ENCODE data around the gene CCDC197. TPM values are rescaled to one million over a fixed set of nuclear protein-coding genes. Genes with fewer than 3 reads are reported as not detected.

CCDC197 gene
- total RNA-seq, 2 experiments from 2014 or later, result 0.14 TPM; not detected in 1

DNA sequence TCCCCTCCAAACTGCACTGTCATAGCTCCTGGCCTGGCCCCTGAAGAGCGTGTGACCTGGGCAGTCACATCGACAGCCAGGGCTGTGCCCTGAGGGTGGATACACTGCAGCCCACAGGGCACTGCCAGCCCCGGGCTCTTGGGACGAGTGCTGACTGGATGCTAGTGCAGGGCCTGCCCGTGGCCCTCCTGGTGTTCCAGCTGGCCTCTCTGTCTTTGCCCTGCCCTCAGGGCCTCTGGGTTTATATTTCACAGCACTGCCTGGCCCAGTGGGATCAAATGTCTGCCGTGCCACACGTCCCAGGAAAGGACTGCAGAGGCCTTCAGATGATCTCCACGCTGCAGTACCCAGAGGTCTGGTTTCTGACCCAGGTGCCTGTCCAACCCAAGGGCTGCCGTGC lies 10.1 kb upstream of the CCDC197 start:
- Mint-ChIP-seq H3K27ac (no peak overlapping the region), H3K36me3 (no peaks in the 10 kb centered on the region), H3K27me3 (no peaks in the 10 kb centered on the region), H3K9me3 (ENCODE audit: low read depth) (no peaks in the 10 kb centered on the region), H3K4me3 (no peak overlapping the region), H3K4me1 (peaks cover 2% of the 10 kb centered on the region)
- no peak for DNase-seq
- CTCF ChIA-PET, result interaction anchor here (1.1 to 5.3 kb wide), 3 partner anchors 14 to 47 kb away, joined by 3 to 25 read pairs (median 7); no protein-coding TSS in a partner anchor
- ATAC-seq, result no peak

DNA sequence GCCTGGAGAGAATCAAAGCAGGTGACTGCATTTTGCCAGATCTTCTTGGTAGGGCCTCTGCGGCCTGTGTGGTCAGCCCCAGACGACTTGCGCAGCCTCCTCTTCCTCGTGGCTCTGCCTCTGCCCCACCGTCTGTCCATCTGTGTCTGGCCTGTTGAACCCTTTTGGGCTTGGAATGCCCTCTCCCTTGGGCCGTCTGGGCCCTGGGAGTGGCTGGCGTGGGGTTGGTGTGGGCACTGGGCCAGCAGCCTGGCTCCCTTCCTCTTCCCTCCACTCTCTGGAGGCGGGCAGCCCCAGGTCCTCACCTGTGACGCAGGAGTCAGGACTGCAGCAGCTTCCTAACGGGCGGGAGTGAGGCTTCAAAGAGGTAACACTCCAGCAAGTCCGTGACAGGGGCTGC lies 9.7 kb upstream of the CCDC197 start:
- Mint-ChIP-seq H3K9me3 (ENCODE audit: low read depth) (no peaks in the 10 kb centered on the region), H3K36me3 (no peaks in the 10 kb centered on the region), H3K4me3 (no peak overlapping the region), H3K4me1 (peaks cover 2% of the 10 kb centered on the region), H3K27ac (no peak overlapping the region), H3K27me3 (no peaks in the 10 kb centered on the region)
- CTCF ChIA-PET, result interaction anchor here (2.2 to 5.3 kb wide), 2 partner anchors 14 to 47 kb away, joined by 7 to 25 read pairs; no protein-coding TSS in a partner anchor
- no peak for DNase-seq
- ATAC-seq, result no peak

DNA sequence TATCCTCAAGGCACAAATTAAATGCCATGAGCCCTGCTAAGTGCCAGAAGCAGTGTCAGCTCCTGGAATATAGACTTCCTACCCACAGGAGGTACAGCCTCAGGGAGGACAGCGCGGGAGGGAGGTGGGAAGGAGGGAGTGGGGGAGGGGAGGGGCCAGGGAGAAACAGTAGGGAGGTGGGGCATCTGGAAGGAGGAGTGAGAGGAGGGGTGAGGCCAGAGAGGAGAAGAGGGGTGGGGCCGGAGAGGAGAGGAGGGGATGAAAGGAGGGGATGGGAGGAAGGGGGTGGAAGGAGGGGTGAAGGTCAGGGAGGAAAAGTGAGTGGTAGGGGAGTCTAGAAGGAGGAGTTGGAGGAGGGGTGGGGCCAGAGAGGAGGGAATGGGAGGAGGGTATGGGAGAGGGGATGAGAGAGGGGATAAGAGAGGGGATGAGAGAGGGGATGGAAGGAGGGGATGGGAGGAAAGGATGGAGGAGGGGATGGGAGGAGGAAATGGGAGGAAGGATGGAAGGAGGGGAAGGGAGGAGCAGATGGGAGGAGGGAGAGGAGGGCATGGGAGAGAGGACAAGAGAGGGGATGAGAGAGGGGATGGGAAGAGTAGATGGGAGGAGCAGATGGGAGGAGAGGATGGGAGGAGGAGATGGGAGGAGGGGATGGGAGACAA lies 9.2 kb upstream of the CCDC197 start:
- Mint-ChIP-seq H3K27ac (no peak overlapping the region), H3K27me3 (no peaks in the 10 kb centered on the region), H3K4me3 (no peak overlapping the region), H3K4me1 (peaks cover 2% of the 10 kb centered on the region), H3K36me3 (no peaks in the 10 kb centered on the region), H3K9me3 (ENCODE audit: low read depth) (no peaks in the 10 kb centered on the region)
- DNase-seq (no peak), ATAC-seq (no peak)
- CTCF ChIA-PET, result interaction anchor here (5.3 kb wide), 1 partner anchor 48 kb away, joined by 25 read pairs; no protein-coding TSS in a partner anchor

DNA sequence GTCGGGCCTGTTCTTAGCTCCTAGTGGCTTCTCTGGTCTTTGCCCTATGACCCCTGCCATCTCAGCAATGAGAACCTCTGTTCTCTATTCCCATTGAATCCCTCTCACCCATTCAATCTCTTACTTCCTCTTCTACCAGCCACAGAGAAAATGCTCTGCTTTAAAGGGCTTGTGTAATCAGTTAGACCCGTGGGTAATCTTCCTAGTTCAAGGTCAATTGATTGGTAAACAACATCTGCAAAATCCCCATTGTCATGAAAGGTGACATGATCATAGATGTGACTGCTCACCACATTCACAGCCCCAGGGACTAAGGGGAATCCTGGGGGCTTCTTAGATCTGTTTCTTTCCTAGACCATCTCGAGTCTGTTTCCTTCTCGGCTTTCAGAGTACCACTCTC lies 7.2 kb upstream of the CCDC197 start:
- no peak for ATAC-seq
- Mint-ChIP-seq H3K4me3 (no peak overlapping the region), H3K27me3 (no peaks in the 10 kb centered on the region), H3K9me3 (ENCODE audit: low read depth) (no peaks in the 10 kb centered on the region), H3K36me3 (no peaks in the 10 kb centered on the region), H3K4me1 (peaks cover 9% of the 10 kb centered on the region), H3K27ac (peak overlapping the region; percentile 4)
- no peak for DNase-seq
- CTCF ChIA-PET, result interaction anchor here (0.7 to 3.0 kb wide), 2 partner anchors 11 to 50 kb away, joined by 3 to 27 read pairs; no protein-coding TSS in a partner anchor

DNA sequence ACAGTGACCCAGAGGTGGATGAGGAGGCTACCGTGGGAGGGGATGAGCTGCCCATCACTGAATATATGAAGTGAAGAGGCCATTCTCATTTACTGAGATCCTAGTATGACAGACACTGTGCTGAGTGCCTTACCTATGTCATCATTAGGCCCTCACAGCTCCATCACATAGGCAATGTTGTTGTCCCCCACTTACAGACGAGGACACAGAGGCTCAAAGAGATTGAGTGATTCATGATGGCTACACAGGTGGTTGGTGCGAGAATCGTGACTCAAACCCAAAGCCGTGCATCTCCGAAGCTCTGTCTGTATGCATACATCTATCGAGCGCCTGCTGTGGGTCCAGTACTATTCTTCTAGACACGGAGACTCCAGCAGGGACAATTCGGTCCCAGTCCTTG lies 5.9 kb upstream of the CCDC197 start:
- Mint-ChIP-seq H3K36me3 (no peaks in the 10 kb centered on the region), H3K27ac (no peak overlapping the region), H3K4me1 (peaks cover 19% of the 10 kb centered on the region), H3K9me3 (ENCODE audit: low read depth) (no peaks in the 10 kb centered on the region), H3K27me3 (no peaks in the 10 kb centered on the region), H3K4me3 (no peak overlapping the region)
- no peak for ATAC-seq
- CTCF ChIA-PET, result interaction anchor here (0.7 to 3.5 kb wide), 11 partner anchors 10 to 54 kb away, joined by 3 to 27 read pairs (median 4); no protein-coding TSS in a partner anchor
- no peak for DNase-seq

DNA sequence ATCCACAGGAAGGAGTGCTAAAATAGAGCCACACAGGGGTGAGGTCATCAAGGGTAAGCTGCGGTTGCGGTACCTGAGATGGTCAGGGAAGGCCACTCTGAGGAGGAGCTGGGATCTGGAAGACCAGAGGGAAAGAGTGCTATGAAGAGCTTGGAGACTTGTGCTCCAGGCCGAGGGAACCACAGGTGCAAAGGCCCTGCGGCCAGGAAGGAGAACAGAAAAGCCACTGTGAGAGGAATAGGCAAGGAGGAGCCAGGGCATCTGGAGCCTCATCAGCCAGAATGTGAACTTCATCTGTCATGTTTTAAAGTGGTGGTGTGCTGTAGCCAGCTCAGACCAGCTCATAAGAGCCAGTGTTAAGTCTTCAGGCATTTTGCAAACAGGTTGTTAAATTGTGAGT lies 5.5 kb upstream of the CCDC197 start:
- Mint-ChIP-seq H3K4me3 (no peak overlapping the region), H3K4me1 (peaks cover 19% of the 10 kb centered on the region), H3K27ac (no peak overlapping the region), H3K27me3 (no peaks in the 10 kb centered on the region), H3K36me3 (no peaks in the 10 kb centered on the region), H3K9me3 (ENCODE audit: low read depth) (no peaks in the 10 kb centered on the region)
- DNase-seq, result no peak
- CTCF ChIA-PET, result interaction anchor here (0.8 to 3.5 kb wide), 10 partner anchors 9 to 55 kb away, joined by 3 to 27 read pairs (median 5); no protein-coding TSS in a partner anchor
- ATAC-seq, result no peak

DNA sequence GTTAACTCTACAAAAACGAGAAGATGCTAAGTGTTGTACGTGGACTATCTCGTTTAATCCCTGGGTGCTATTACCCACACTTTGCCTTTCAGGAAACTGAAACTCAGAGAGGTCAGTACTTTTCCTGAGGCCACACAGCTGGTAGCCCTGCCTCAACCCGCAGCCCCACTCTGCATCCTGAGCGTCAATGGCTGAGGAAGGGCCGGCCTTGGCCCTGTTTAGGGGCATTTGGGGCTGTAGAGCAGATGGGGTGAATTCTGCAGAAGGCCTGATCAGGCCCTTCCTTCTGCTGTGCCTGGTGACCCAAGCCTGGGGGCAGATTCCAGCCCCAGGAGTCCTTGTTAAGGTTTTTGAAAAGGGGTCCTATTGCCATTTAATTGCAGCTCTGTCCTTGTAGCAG lies 3.7 kb upstream of the CCDC197 start:
- Mint-ChIP-seq H3K4me3 (no peak overlapping the region), H3K9me3 (ENCODE audit: low read depth) (no peaks in the 10 kb centered on the region), H3K36me3 (no peaks in the 10 kb centered on the region), H3K27me3 (no peaks in the 10 kb centered on the region), H3K27ac (no peak overlapping the region), H3K4me1 (peaks cover 33% of the 10 kb centered on the region)
- DNase-seq, result no peak
- ATAC-seq, result no peak
- CTCF ChIA-PET, result interaction anchor here (1.5 to 3.5 kb wide), 5 partner anchors 9 to 55 kb away, joined by 4 to 22 read pairs (median 9); no protein-coding TSS in a partner anchor

DNA sequence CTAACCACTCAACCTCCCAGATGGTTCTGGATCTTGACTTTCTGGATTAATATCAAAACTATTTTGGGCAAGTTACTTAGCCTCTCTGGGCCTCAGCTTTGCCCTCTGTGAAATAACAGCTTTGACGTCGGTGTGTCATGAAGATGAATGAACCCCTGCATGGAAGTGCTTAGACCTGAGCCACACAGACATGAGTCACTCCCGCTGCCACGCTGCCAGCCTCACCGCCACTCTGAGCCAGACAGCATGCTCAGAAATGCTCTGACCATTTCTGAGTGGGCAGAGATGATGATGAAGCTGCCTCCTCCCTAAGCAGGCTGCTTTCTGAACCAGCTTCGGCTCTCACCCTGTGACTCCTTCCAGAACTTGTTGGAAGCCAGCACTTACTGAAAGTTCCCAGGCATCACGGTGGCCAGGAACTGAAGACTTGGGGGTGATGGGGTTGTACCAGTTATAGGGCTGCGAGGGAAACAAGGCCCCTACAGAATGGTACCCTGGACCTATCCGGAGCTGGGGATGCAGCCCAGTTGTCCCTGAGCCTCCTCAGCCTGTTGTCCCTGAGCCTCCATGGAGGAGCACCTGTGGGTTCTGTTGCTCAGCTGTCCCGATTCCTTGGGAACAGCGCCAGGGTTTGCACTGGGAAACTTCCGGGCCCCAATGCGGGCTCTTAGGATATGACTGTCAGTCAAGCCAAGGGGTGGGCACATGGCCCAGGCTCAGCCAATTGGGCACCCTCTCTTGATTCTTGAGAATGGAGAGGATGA lies 2.0 kb upstream of the CCDC197 start:
- Mint-ChIP-seq H3K9me3 (ENCODE audit: low read depth) (no peaks in the 10 kb centered on the region), H3K4me1 (peaks cover 34% of the 10 kb centered on the region), H3K27me3 (no peaks in the 10 kb centered on the region), H3K4me3 (no peak overlapping the region), H3K27ac (no peak overlapping the region), H3K36me3 (no peaks in the 10 kb centered on the region)
- CTCF ChIA-PET, result interaction anchor here (1.0 to 12.9 kb wide), 3 partner anchors 16 to 54 kb away, joined by 3 to 297 read pairs (median 4); no protein-coding TSS in a partner anchor
- ATAC-seq, result peak; percentile 73
- peak; percentile 58 for DNase-seq

DNA sequence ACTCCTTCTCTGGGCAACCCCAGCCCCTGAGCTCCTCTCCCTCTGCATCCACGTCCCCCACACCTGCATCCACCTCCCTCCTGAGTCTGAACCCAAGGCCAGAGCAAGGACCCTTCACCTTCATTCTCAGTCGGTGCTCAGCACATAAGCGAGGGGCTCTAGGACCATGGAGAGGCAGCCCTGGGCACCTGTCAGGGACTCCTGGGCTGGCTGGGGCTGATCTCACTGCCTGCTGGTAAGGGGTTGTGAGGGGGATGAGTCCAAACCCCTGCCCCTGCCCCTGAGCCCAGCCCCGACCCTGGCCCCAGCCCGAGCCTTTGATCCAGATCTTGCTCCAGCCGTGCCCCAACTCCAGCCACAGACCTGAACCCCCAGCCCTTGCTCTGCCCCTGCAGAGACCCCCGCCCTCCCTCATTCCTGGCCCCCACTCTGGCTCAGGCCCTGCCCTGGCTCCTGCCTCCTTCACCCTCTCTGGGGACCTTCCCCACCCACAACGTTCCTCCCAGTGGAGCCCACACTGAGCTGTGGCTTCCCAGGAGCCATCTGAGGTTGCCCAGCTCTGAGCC lies 888 bp upstream of the CCDC197 start:
- ATAC-seq (no peak), DNase-seq (no peak)
- Mint-ChIP-seq H3K4me3 (no peak overlapping the region), H3K27me3 (no peaks in the 10 kb centered on the region), H3K36me3 (no peaks in the 10 kb centered on the region), H3K4me1 (peaks cover 38% of the 10 kb centered on the region), H3K27ac (no peak overlapping the region), H3K9me3 (ENCODE audit: low read depth) (no peaks in the 10 kb centered on the region)
- CTCF ChIA-PET, result interaction anchor here (1.2 to 12.9 kb wide), 3 partner anchors 15 to 184 kb away, joined by 3 to 297 read pairs (median 4); no protein-coding TSS in a partner anchor

DNA sequence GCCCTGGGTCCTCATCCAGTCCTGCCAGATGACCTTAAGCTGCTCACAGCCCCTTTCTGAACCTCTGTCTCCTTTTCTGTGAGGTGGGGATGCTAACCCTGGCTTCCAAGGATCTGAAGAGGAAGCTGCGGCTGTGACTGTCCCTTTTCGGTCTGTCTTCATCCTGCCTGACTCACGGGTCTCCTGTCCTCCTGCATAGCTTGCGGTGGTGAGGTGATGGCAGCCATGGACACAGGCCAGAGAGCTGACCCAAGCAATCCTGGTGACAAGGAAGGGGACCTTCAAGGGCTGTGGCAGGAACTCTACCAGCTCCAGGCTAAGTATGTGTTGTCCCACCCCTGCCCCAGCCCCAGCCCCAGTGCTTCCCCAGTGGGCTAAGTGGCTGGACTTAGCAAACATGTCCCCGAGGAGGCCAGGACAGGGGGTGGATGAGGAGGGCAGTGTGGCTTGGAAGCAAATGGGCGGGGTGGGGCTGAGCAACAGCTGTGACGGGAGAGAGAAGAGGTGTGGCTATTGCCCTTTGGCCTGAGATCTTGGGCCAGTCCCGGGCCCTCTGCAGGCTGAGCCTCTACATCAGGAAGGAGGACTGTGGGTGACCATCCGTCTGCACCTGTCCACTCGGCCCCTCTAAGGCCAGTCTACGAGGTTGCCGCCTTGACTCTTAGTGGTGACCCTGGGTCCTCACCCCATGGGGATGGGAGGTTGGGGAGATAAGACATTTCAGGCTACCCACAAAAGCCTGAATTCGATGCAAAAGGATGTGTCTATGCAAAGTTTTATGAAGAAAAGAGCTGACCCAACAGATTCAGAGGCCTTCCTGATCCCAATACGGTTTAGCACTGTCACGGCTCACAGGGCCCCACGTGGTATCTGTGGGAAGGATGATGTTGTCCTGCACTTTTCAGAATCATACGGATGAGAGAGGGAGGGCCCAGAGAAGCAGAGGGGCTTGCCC lies 1.1 kb downstream of the CCDC197 start:
- Mint-ChIP-seq H3K36me3 (no peaks in the 10 kb centered on the region), H3K4me1 (peaks cover 46% of the 10 kb centered on the region), H3K4me3 (no peak overlapping the region), H3K27ac (peak overlapping the region; percentile 47), H3K9me3 (ENCODE audit: low read depth) (no peaks in the 10 kb centered on the region), H3K27me3 (no peaks in the 10 kb centered on the region)
- ATAC-seq (no peak), DNase-seq (no peak)
- CTCF ChIA-PET, result interaction anchor here (0.7 to 12.9 kb wide), 14 partner anchors 13 to 183 kb away, joined by 3 to 297 read pairs (median 8); partner anchors contain the start of gene ASB2

DNA sequence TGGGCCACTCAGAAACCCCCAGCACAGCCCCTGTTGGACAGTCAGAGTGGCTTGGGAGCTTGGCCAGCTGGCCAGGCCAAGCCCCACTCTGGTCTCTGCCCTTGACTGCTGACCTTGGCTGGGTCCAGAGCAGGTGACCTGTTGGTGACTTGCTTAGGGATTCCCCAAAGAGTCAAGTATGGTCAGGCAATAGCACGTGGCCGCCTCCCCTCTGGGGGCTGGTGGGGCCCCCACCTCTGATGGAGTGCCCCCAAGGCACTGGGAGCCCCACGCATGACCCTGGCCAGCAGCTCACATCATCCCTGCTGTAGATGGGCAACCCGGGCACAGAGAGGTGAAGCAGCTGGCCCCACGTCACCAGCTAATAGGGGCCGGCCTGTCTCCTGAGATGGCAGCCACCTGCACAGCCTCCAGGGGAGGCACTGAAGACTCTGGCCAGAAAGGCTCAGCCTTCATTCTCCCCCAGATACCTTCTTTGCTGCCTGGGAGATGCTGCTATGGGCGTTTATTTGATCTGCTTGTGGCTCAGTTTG lies 1.8 kb downstream of the CCDC197 start:
- Mint-ChIP-seq H3K36me3 (no peaks in the 10 kb centered on the region), H3K4me3 (no peak overlapping the region), H3K27ac (no peak overlapping the region), H3K9me3 (ENCODE audit: low read depth) (no peaks in the 10 kb centered on the region), H3K4me1 (peaks cover 43% of the 10 kb centered on the region), H3K27me3 (no peaks in the 10 kb centered on the region)
- DNase-seq (no peak), ATAC-seq (no peak)
- CTCF ChIA-PET, result interaction anchor here (1.1 to 12.9 kb wide), 13 partner anchors 12 to 182 kb away, joined by 3 to 297 read pairs (median 8); no protein-coding TSS in a partner anchor

DNA sequence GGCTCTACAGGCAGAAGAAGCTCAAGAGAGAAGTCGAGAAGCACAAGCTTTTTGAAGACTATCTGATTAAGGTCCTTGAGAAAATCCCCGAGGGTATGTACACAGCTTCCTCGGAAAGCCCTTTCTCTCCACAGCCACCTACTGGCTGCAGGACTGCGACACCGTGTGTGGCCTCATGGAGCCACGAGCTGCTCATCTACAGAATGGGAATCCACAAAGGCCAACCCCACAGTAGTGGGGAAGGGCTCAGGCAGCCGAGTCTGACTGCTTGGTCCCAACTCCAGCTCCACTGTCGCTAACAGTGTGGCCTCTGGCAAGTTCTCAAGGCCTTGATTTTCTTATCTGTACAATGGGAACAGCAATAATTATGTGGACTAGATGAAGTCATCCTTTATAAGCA lies 2.5 kb downstream of the CCDC197 start:
- CTCF ChIA-PET, result interaction anchor here (0.9 to 12.9 kb wide), 16 partner anchors 8 to 181 kb away, joined by 3 to 297 read pairs (median 8); no protein-coding TSS in a partner anchor
- Mint-ChIP-seq H3K9me3 (ENCODE audit: low read depth) (no peaks in the 10 kb centered on the region), H3K4me3 (no peak overlapping the region), H3K27ac (no peak overlapping the region), H3K36me3 (no peaks in the 10 kb centered on the region), H3K27me3 (no peaks in the 10 kb centered on the region), H3K4me1 (peaks cover 43% of the 10 kb centered on the region)
- ATAC-seq (no peak), DNase-seq (no peak)

Data from activated CD8-positive, alpha-beta memory T cell treated with anti-CD3 and anti-CD28 coated beads, Interleukin-2, amount 10 ng/mL, durations not matched to agents 7 days and 5 days (primary cell).